AG09319 (cell line): Measurements from ENCODE around the gene PTRH2.
A peak's percentile ranks its signal among the peaks of the same experiment; 100 is the strongest.

Experiments
- DNase-seq: peaks from one replicate; pipeline ENCODE4 v3.0.0-alpha.2; 2010; ENCODE audit warnings: low read depth; ENCODE audit errors: extremely low read depth
- CTCF ChIP-seq: IDR thresholded peaks from 2 replicates; pipeline ENCODE4 v1.5.1; 2011; ENCODE audit warnings: low read depth, mild to moderate bottlenecking, inconsistent platforms, low read length, moderate library complexity

PTRH2 gene

GRCh38 chr17:59751955-59752413 lies 44.8 kb upstream of the PTRH2 start:
- TF ChIP-seq CTCF: no peak
- DNase-seq: no peak

GRCh38 chr17:59748591-59748990 lies 41.4 kb upstream of the PTRH2 start:
- TF ChIP-seq CTCF: no peak
- no peak for DNase-seq

- TF ChIP-seq CTCF: peak; percentile 61
- no peak for DNase-seq
These were observed 39.7 kb upstream of the PTRH2 start for GRCh38 chr17:59746849-59747445.

- no peak for TF ChIP-seq CTCF
- DNase-seq: no peak
These were observed 37.8 kb upstream of the PTRH2 start for GRCh38 chr17:59745040-59745439.

- DNase-seq: no peak
- no peak for TF ChIP-seq CTCF
These were observed 36.6 kb upstream of the PTRH2 start for GRCh38 chr17:59743842-59744241.

GRCh38 chr17:59737324-59737723 lies 30.1 kb upstream of the PTRH2 start:
- DNase-seq: no peak
- no peak for TF ChIP-seq CTCF

GRCh38 chr17:59734226-59734625 lies 27.0 kb upstream of the PTRH2 start:
- DNase-seq: no peak

More at GRCh38 chr17:59734226-59734625, 27.0 kb upstream of the PTRH2 start:
- TF ChIP-seq CTCF: no peak
